ENCODE data around the gene CANT1. TPM values are rescaled to one million over a fixed set of nuclear protein-coding genes. Genes with fewer than 3 reads are reported as not detected.

CANT1 gene
- total and polyA plus RNA-seq, 2 of the 13 experiments (the other 11 are each of a cell fraction or from before 2014, with no cell fraction given), result 34.1 to 42.1 TPM

DNA sequence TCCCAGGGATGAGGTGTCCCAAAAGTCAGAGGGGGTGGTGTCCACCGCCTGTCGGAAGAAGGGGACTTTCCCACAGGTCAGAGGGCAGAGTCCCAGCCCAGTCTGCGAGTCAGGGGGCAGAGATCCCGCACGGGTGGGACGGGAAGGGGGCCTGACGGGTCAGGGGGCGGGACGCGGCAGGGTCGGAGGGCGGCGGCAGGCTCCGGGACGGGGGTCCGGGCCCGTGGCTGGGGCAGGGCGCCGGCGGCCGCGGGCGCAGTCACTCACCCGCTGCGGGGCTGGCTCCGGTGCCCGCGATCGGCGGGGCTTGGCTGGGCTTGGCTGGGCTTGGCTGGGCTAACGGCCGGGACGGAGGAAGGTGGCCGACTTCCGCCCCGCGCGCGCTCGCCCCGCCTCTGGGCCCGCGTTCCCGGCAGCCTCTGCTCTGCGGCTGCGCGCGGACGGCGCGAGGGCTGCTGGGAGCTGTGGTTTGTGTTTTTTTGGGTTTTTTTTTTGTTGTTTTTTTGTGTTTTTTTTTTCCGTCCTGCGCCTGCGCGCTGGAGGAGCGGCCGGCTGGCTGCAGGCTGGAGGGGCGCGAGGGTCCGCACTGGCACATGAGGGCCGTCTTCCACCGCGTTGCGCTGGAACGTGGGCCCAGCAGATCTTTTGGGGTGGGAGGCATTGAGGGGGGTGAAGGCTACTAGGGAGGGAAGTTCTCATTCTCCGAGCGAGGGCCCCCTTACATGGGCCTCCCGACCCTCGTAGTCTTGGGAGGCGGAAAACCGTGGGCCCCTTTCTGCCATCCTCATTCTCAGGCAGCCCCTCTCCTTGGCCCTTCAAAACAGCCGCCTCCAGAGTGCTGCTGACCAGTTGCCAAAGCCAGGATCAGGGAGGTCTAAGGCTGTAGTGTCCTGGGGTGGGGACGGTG, at the start of gene CANT1 (continued):
- TF ChIP-seq, protein P1, sequence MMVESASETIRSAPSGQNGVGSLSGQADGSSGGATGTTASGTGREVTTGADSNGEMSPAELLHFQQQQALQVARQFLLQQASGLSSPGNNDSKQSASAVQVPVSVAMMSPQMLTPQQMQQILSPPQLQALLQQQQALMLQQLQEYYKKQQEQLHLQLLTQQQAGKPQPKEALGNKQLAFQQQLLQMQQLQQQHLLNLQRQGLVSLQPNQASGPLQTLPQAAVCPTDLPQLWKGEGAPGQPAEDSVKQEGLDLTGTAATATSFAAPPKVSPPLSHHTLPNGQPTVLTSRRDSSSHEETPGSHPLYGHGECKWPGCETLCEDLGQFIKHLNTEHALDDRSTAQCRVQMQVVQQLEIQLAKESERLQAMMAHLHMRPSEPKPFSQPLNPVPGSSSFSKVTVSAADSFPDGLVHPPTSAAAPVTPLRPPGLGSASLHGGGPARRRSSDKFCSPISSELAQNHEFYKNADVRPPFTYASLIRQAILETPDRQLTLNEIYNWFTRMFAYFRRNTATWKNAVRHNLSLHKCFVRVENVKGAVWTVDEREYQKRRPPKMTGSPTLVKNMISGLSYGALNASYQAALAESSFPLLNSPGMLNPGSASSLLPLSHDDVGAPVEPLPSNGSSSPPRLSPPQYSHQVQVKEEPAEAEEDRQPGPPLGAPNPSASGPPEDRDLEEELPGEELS (CRISPR knock-in tag; IDR thresholded peaks at IDR 0.05), result peak; percentile 75
- TF ChIP-seq FOSL1 (CRISPR knock-in tag; IDR thresholded peaks at IDR 0.05; ENCODE audit: borderline replicate concordance), result no peak
- TF ChIP-seq, protein P2, sequence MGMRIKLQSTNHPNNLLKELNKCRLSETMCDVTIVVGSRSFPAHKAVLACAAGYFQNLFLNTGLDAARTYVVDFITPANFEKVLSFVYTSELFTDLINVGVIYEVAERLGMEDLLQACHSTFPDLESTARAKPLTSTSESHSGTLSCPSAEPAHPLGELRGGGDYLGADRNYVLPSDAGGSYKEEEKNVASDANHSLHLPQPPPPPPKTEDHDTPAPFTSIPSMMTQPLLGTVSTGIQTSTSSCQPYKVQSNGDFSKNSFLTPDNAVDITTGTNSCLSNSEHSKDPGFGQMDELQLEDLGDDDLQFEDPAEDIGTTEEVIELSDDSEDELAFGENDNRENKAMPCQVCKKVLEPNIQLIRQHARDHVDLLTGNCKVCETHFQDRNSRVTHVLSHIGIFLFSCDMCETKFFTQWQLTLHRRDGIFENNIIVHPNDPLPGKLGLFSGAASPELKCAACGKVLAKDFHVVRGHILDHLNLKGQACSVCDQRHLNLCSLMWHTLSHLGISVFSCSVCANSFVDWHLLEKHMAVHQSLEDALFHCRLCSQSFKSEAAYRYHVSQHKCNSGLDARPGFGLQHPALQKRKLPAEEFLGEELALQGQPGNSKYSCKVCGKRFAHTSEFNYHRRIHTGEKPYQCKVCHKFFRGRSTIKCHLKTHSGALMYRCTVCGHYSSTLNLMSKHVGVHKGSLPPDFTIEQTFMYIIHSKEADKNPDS (CRISPR knock-in tag; IDR thresholded peaks at IDR 0.05), result no peak
- TF ChIP-seq ZNF720 (CRISPR knock-in tag; IDR thresholded peaks at IDR 0.05), result peak; percentile 84; the same call in 1 of the 2 replicates
- TF ChIP-seq ZNF468 (CRISPR knock-in tag; IDR thresholded peaks at IDR 0.05), result 0 out of 2 replicates have a peak, but pooled peaks have one; percentile 15
- no peak; the same call in 1 of the 2 replicates for TF ChIP-seq FOSL2 (CRISPR knock-in tag; IDR thresholded peaks at IDR 0.05)
- no peak for TF ChIP-seq SNAPC2 (CRISPR knock-in tag; IDR thresholded peaks at IDR 0.05)
- TF ChIP-seq CC2D1A (CRISPR knock-in tag; IDR thresholded peaks at IDR 0.05), result no peak
- TF ChIP-seq ZNF598 (CRISPR knock-in tag; IDR thresholded peaks at IDR 0.05; ENCODE audit: borderline replicate concordance), result 0 out of 2 replicates have a peak, but pooled peaks have one; percentile 36
- no peak for TF ChIP-seq ZSCAN20 (CRISPR knock-in tag; IDR thresholded peaks at IDR 0.05; ENCODE audit: borderline replicate concordance)
- TF ChIP-seq ZFP82 (CRISPR knock-in tag; IDR thresholded peaks at IDR 0.05; ENCODE audit: borderline replicate concordance), result no peak
- no peak for TF ChIP-seq ZNF232 (CRISPR knock-in tag; IDR thresholded peaks at IDR 0.05; ENCODE audit: borderline replicate concordance)
- no peak for TF ChIP-seq ZSCAN21 (CRISPR knock-in tag; IDR thresholded peaks at IDR 0.05; ENCODE audit: borderline replicate concordance)
- TF ChIP-seq, protein P3, sequence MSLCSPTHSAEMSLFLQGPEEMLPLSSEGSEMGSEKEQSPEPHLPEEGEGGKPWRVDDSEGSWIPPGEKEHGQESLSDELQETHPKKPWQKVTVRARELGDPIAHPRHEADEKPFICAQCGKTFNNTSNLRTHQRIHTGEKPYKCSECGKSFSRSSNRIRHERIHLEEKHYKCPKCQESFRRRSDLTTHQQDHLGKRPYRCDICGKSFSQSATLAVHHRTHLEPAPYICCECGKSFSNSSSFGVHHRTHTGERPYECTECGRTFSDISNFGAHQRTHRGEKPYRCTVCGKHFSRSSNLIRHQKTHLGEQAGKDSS (CRISPR knock-in tag; IDR thresholded peaks at IDR 0.05; ENCODE audit: borderline replicate concordance, low read depth), result no peak
- TF ChIP-seq ZFP90 (CRISPR knock-in tag; IDR thresholded peaks at IDR 0.05; ENCODE audit: borderline replicate concordance), result peak; percentile 73; the same call in 1 of the 2 replicates
- peak; percentile 92 for TF ChIP-seq NRL (CRISPR knock-in tag; IDR thresholded peaks at IDR 0.05; ENCODE audit: borderline replicate concordance)
- TF ChIP-seq, protein P4, sequence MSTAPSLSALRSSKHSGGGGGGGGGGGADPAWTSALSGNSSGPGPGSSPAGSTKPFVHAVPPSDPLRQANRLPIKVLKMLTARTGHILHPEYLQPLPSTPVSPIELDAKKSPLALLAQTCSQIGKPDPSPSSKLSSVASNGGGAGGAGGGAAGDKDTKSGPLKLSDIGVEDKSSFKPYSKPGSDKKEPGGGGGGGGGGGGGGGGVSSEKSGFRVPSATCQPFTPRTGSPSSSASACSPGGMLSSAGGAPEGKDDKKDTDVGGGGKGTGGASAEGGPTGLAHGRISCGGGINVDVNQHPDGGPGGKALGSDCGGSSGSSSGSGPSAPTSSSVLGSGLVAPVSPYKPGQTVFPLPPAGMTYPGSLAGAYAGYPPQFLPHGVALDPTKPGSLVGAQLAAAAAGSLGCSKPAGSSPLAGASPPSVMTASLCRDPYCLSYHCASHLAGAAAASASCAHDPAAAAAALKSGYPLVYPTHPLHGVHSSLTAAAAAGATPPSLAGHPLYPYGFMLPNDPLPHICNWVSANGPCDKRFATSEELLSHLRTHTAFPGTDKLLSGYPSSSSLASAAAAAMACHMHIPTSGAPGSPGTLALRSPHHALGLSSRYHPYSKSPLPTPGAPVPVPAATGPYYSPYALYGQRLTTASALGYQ (CRISPR knock-in tag; IDR thresholded peaks at IDR 0.05), result peak; percentile 76; the same call in 1 of the 2 replicates
- peak; percentile 44; the same call in 1 of the 2 replicates for TF ChIP-seq ZZZ3 (CRISPR knock-in tag; IDR thresholded peaks at IDR 0.05; ENCODE audit: borderline replicate concordance)
- TF ChIP-seq RNF2 (conservative IDR thresholded peaks at IDR 0.05; ENCODE audit: low read depth), result no peak
- peak; percentile 97 for TF ChIP-seq THAP11 (CRISPR knock-in tag; IDR thresholded peaks at IDR 0.05)
- no peak for TF ChIP-seq ZSCAN29 (CRISPR knock-in tag; conservative IDR thresholded peaks at IDR 0.05)
